ENCODE results near the gene PIANP. TPM values are rescaled to one million over a fixed set of nuclear protein-coding genes. Genes with fewer than 3 reads are reported as not detected.

PIANP gene
- total and polyA plus RNA-seq, 2 of the 4 experiments (the other 2 are of a cell fraction), result 0.18 to 6.8 TPM

DNA sequence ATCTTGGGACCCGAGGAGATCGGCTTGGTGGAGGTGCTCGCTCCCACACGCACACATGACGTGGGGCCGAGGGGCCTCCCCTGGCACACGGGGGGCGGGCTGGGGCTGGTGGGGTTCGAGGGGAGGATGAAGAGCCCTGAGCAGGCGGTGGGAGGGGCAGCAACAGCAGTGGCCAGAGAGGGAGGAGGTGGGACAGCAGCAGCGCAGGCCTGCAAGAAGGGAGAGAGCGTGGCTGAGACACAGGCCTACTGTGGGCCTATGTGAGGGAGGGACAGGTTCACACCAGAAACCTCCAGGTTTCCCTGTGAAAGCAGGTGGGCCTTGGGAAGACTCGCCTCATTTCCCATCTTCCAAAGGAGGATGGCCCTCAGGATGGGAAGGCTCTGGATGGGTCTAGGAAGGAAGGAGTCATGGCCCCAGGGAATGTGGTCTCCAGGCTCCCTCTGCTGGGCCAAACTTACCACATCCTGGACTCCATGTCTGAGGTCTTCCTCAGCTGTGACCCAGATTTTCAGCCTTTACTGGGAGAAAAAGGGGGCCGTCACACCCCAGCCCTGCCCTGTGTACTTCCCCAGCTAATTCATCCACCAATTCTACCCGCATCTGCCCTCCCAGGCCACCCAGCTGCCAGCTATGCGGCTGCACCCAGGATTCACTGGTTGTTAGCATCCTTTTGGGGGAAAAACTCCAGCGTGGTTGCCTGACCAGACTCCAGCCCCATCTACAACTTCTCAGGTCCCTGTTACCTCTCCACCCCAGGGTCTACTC, 2.8 kb downstream of the PIANP start (continued):
- TF ChIP-seq BHLHE40 (IDR thresholded peaks at IDR 0.05; ENCODE audit: low read depth, low read length), result no peak

DNA sequence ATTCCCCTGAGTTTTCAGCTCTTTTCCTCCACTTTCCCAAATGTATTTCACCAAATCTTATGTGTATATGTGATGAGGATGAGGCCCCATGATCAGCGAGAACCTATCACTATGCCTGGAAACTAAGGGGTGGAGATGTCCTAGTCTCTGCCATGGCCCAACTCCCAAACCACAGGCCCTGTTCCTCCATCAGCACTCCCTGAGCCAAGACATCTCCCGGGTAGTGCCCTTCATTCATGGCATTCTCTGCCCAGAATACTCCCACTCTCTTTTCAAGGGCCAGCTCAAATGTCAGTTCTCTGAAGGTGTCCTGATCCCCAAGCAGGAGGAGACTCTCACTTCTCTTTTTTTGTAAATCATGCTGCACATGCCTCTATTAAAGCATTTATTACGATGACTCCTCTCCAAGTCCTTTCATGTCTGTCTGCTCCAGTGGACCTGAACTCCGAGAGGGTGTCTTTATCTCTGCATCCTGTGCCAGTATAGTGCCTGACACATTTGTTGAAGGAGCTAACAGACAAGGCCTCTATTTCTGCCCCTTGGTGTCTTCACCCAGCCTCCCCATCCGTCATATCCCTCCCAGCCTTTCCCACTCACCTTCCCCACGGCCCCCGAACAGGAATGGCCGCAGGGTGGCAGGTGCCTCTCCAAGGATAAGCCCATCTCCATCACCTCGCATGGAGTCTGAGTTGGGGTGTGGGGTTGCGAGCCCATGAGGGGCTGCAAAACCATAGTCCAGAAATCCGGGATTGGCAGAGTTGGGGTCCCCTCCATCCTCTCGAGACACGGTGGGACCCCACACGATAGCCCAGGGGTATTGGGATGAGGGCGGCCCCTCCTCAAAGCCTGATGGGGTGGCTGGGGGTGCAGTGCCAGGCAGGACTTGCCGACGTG, 3.7 kb downstream of the PIANP start:
- Histone ChIP-seq H3K27ac (ENCODE audit: insufficient read depth, low read length) (no peak overlapping the region), H4K91ac (ENCODE audit: insufficient read depth, low read depth, low read length) (no peak overlapping the region), H3K14ac (replicated peaks; ENCODE audit: low read depth, low read length) (no peak overlapping the region), H2AK5ac (ENCODE audit: low read depth, low read length) (no peak overlapping the region), H4K20me1 (ENCODE audit: insufficient read depth, low read length) (no peaks in the 10 kb centered on the region), H3K18ac (ENCODE audit: low read depth, low read length) (no peak overlapping the region), H2AFZ (replicated peaks; ENCODE audit: low read length, poor library complexity) (no peak overlapping the region), H3K9me1 (ENCODE audit: insufficient read depth, low read length) (no peaks in the 10 kb centered on the region), H3K27me3 (ENCODE audit: control insufficient read depth, insufficient read depth, low read length) (no peaks in the 10 kb centered on the region), H4K5ac (ENCODE audit: low read depth, low read length) (no peak overlapping the region), H3K4me3 (ENCODE audit: insufficient read depth, low read depth, low read length) (no peak overlapping the region), H3K4me2 (ENCODE audit: low read depth, low read length) (no peak overlapping the region), H2AK9ac (replicated peaks; ENCODE audit: low read depth, low read length, poor library complexity) (no peak overlapping the region), H3K9ac (ENCODE audit: low read depth, low read length) (no peak overlapping the region), H4K8ac (ENCODE audit: low read depth in 2 of 2, low read length in 2 of 2) (no peak overlapping the region), H3K23ac (ENCODE audit: low read depth, low read length) (no peak overlapping the region), H2BK120ac (ENCODE audit: low read depth, low read length) (no peak overlapping the region), H3K9me3 (ENCODE audit: control insufficient read depth, insufficient read depth, low read length) (no peaks in the 10 kb centered on the region), H2BK5ac (ENCODE audit: low read depth, low read length, poor library complexity, severe bottlenecking) (no peak overlapping the region), H3K4ac (ENCODE audit: low read depth, low read length) (no peak overlapping the region), H3K36me3 (ENCODE audit: control insufficient read depth, insufficient read depth, low read length) (peaks cover 8% of the 10 kb centered on the region), H2BK15ac (ENCODE audit: low read depth, low read length) (no peak overlapping the region), H2BK20ac (ENCODE audit: low read depth, low read length) (no peak overlapping the region), H3K56ac (ENCODE audit: extremely low read depth, insufficient read depth, low read length) (no peak overlapping the region), H3K4me1 (ENCODE audit: control insufficient read depth, insufficient read depth, low read length) (peaks cover 4% of the 10 kb centered on the region), H3K79me1 (ENCODE audit: low read depth in 1 of 2, low read length in 2 of 2) (peaks cover 10 to 17% of the 10 kb centered on the region in 2 experiments; a peak in 3 of 4 replicates)
- in situ Hi-C loops (cut with MboI; ENCODE audit: low sequenced_read_pairs), result no loop called here
- no peak for TF ChIP-seq MAFK (IDR thresholded peaks at IDR 0.05; ENCODE audit: low read depth, low read length)
- no peak for ATAC-seq (ENCODE audit: low read depth)
- intact Hi-C loops (cut with micrococcal nuclease), result no loop called here
- POLR2A ChIA-PET (ENCODE audit: unreplicated experiment), result no interaction called here
- DNase-seq, result no peak
- dilution Hi-C loops (cut with HindIII; ENCODE audit: low sequenced_read_pairs, unreplicated experiment), result no loop called here
- CTCF ChIA-PET, result no interaction called here
- BruUV-seq (replicated peaks), result no TSS peak
- 91% methylated on average over 7 of the region's 17 CpGs; no CpG with 5 or more reads in 1 of the 2 experiments for WGBS, 2 experiments (ENCODE audit: extremely low coverage in 2 of 2, insufficient read length in 1 of 2)

Data from IMR-90 (cell line).